Ovary (tissue), 3 donors: ENCODE measurements around the gene GLI3.

ENCODE experiments used
- EP300 ChIP-seq: sonication (generic); formaldehyde crosslinking; IDR thresholded peaks from one replicate; pipeline ENCODE4 v1.6.1; 2017; ENCODE audit warnings: antibody characterized with exemption
- TF ChIP-seq, protein P1 (sequence below), 3 donors: fragments of 450-650 bp in 2 of 3; fragments of 200-600 bp in 1 of 3; IDR thresholded peaks; one replicate each; pipeline versions ENCODE4 v1.5.1 to v1.8.0; 2016 to 2022; ENCODE audit warnings: antibody characterized with exemption in 3 of 3, mild to moderate bottlenecking in 1 of 3
- donor health status: DM: no; HTN: no; CAD: no.

DNA sequence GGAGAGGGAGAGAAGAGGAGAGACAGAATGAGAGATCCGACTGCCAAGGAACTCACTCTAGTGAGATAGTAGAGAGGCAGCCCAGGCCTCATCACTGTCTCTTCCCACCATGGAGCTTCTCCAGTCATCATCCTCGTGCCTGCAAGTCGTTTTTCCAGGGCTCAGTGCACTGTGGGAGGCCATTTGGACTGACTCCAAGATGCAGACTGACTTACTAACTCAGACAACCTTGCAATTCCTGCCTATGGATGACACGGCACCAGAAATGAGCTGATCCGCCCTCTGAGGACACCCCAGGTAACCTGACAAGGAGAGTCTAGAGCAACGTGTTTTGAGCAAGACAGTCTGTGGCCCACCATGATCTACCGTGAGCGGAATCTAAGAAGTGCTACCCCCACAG is 154.9 kb downstream of the GLI3 start:
- no peak for TF ChIP-seq EP300
- TF ChIP-seq, protein P1, sequence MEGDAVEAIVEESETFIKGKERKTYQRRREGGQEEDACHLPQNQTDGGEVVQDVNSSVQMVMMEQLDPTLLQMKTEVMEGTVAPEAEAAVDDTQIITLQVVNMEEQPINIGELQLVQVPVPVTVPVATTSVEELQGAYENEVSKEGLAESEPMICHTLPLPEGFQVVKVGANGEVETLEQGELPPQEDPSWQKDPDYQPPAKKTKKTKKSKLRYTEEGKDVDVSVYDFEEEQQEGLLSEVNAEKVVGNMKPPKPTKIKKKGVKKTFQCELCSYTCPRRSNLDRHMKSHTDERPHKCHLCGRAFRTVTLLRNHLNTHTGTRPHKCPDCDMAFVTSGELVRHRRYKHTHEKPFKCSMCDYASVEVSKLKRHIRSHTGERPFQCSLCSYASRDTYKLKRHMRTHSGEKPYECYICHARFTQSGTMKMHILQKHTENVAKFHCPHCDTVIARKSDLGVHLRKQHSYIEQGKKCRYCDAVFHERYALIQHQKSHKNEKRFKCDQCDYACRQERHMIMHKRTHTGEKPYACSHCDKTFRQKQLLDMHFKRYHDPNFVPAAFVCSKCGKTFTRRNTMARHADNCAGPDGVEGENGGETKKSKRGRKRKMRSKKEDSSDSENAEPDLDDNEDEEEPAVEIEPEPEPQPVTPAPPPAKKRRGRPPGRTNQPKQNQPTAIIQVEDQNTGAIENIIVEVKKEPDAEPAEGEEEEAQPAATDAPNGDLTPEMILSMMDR (IDR thresholded peaks at IDR 0.05) = no peak
